ENCODE results near the gene STXBP5L.

DNA sequence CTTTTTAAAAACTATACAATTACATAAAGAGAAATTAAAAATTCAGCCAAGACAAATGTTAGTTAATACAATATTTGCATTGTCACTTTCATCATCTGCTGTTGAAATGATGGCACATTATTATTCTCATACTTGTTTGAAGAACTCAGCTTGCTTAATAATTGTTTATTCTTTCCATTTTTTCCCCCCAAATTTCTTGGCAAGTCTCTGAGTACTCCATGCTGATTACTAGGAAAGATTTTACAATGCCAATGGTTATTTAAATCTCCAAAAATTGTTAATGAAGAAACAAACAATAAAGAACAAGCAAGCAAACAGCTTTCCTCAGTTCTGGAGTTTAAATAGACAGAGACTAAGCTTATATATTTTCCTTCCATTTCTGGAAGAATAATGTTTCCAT lies 15.1 kb upstream of the STXBP5L start:
- TF ChIP-seq, protein P1, sequence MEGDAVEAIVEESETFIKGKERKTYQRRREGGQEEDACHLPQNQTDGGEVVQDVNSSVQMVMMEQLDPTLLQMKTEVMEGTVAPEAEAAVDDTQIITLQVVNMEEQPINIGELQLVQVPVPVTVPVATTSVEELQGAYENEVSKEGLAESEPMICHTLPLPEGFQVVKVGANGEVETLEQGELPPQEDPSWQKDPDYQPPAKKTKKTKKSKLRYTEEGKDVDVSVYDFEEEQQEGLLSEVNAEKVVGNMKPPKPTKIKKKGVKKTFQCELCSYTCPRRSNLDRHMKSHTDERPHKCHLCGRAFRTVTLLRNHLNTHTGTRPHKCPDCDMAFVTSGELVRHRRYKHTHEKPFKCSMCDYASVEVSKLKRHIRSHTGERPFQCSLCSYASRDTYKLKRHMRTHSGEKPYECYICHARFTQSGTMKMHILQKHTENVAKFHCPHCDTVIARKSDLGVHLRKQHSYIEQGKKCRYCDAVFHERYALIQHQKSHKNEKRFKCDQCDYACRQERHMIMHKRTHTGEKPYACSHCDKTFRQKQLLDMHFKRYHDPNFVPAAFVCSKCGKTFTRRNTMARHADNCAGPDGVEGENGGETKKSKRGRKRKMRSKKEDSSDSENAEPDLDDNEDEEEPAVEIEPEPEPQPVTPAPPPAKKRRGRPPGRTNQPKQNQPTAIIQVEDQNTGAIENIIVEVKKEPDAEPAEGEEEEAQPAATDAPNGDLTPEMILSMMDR (conservative IDR thresholded peaks at IDR 0.05; ENCODE audit: low read length): no peak
- TF ChIP-seq EZH2phosphoT487 (IDR thresholded peaks at IDR 0.05; ENCODE audit: borderline replicate concordance, low read depth, low read length): no peak

Data from OCI-LY7 (cell line).